GM08714 (cell line): ENCODE results near the gene MGME1.
"Not testable (repeated sequence)": the region's sequence is repeated elsewhere in the genome, so short reads cannot be mapped to it uniquely, and the experiment has no call there.

Experiments used
- H3K4me3 ChIP-seq: fragments of 200-500 bp; sonication (Bioruptor generic); 2 replicates; pipeline ENCODE4 v1.5.1; 2014; ENCODE audit warnings: mild to moderate bottlenecking, low read length, inconsistent platforms
- ZNF274 ChIP-seq: IDR thresholded peaks from 2 replicates; pipeline ENCODE4 v1.6.1; 2012; ENCODE audit warnings: mild to moderate bottlenecking, low read depth, low read length

Gene MGME1

DNA sequence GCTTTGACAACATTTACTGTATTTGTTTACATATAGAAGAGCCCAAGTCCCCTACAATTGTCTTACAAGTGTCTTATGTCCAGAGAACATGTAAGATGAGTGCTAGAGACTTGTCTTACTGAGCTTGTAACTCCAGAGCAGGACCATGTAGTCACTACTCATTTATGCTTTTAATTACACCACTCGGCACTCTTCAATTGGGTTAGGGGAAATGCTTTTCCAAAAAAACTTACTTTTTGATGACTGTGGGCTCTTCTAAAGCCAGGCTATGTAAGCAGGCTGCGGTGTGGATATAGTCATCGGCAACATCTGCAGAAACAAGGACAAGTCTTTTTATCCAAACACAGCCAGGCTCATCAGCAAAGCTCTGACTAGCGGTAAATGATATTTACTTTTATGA lies 18.9 kb upstream of the MGME1 start:
- H3K4me3 ChIP-seq: no peak overlapping the region
- TF ChIP-seq ZNF274: no peak

DNA sequence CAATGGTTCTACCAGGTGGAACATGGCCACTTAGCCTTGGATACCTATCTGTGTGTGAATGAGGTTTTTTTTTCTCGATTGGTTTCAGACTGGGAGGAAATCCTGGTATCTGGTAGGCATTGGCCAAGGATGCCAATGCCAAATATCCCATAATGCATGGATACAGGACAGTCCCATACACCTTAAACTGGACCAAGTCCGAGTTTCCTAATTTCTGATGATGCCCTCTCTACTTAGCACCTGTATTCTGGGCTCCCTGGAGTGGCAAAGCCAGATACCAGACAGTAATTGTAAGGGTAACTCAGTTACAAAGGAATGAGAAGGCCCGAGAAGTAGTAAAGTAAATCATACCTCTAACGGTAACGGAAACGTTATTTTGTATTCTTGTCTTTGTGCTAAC lies 18.1 kb upstream of the MGME1 start:
- no peak overlapping the region for H3K4me3 ChIP-seq
- TF ChIP-seq ZNF274: no peak

DNA sequence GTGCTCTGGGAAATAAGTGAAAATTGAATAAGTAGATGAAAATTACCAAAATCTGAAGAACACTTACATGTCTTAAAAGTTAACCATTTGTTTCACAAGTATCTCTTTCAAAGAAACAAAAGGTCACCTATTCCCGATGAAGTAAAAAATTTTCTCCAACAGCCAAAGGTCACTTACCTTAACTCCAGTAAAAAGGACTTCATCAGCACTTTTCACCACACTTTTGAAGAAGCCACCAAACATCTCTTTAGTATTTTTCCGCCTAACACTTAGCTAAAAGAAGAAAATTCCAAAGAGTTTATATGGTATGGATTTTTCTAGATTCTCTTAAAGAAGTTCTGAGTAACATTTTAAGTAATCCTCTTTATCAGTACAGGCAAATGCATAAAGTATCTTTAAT lies 17.5 kb upstream of the MGME1 start:
- H3K4me3 ChIP-seq: no peak overlapping the region
- TF ChIP-seq ZNF274: no peak

DNA sequence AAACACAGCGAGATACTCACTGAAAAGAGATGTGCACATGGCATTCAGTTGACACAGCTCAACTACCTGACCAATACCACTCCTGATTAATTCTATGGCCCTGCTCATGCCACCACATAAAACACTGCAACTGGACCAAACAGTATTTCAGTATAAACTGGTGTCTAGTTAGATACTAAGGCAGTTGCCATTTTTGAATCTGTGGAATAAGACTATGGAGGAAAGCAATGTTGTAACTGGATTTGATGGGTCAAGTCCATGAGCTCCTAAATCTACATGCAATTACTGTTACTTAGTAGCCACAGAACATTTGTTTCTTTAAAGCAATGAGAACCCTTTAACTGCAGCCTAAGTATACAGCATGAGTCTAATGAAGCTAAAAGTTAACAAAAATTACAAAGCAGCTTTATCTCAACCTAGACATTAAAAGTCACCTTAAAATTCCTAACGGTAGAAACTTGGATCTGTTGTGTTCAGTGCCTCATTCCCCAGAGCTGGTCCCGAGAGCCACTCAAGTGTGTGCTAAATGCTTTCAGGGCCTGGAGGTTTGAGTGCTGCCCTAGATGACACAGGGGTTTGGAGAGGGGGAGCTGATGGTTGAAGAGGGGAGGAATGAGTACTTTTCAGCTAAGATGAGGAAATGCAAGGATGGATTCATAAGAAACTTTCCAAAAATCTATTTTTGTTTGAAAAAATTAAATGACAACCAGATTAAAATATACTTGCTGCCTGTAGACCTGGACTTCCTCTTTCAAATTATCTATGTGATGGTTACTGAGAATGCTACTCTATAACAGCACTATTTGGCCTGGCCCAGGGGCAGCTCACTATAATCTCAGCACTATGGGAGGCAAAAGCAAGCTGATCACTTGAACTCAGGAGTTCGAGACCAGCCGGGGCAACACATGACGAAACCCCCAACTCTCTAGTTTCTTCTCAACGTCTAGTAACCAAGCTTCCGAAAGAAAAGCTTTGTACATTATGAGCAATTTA lies 15.8 kb upstream of the MGME1 start:
- H3K4me3 ChIP-seq: no peak overlapping the region
- no peak for TF ChIP-seq ZNF274

DNA sequence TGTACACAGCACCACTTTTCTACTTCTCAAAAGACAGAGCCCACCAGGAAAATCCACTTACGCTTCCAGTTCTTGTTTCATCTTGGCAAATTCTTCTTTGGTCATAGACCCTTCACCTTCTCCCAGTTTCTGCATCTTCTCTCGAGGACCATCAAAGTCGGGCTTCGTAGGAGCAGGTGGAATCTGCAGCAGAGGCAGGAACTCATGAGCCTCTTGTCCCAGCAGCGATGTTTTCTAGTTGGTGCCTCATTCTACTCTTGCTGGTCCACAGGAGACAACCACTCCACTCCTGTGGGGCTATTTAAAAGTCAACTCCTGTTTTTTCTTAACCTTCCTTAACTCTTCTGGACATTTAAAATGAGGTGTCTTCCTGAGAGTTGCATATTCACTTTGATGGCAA lies 14.9 kb upstream of the MGME1 start:
- H3K4me3 ChIP-seq: no peak overlapping the region
- no peak for TF ChIP-seq ZNF274

DNA sequence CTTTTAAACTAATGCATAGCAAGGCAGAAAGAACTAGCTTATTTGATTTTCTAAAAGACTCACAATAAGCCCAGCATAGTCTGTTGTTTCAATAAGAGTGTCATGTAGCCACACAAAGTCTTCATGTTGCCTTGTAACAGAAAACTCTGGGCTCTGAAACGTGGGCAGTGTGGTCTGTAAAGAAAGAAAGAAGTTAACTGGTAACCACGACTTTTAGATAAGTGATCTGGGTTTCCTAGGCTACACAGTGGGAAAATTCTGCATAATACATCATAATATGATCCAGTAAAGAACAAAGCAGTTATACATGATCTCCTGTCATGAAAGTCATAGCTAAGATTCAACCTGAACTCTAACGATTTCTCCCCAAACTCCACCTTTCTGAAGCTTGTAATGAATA lies 13.5 kb upstream of the MGME1 start:
- no peak overlapping the region for H3K4me3 ChIP-seq
- TF ChIP-seq ZNF274: no peak

DNA sequence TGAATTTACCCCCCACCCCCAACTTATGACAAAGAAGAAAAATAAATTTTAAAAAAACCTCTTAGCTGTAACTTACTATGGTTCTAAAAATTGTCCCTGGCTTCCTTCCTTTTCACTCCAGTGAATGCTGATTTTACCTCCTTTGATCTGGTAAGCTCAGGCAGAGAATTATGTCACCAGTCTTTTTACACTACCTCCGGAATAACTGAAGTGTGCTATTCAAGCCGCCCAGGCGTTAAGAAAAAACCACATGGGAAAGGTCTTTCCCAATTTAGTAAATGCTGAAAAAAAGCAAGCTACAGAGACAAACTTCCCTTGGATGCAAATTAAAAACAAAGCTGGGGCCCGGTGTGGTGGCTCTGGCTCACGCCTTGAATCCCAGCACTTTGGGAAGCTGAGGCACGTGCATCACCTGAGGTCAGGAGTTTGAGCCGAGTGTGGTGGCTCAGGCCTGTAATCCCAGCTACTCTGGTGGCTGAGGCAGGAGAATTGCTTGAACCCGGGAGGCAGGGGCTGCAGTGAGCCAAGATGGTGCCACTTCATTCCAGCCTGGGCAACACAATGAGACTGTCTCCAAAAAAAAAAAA lies 12.6 kb upstream of the MGME1 start:
- no peak for TF ChIP-seq ZNF274
- H3K4me3 ChIP-seq: peak overlapping the region; percentile 2; the same call in 1 of the 2 replicates

DNA sequence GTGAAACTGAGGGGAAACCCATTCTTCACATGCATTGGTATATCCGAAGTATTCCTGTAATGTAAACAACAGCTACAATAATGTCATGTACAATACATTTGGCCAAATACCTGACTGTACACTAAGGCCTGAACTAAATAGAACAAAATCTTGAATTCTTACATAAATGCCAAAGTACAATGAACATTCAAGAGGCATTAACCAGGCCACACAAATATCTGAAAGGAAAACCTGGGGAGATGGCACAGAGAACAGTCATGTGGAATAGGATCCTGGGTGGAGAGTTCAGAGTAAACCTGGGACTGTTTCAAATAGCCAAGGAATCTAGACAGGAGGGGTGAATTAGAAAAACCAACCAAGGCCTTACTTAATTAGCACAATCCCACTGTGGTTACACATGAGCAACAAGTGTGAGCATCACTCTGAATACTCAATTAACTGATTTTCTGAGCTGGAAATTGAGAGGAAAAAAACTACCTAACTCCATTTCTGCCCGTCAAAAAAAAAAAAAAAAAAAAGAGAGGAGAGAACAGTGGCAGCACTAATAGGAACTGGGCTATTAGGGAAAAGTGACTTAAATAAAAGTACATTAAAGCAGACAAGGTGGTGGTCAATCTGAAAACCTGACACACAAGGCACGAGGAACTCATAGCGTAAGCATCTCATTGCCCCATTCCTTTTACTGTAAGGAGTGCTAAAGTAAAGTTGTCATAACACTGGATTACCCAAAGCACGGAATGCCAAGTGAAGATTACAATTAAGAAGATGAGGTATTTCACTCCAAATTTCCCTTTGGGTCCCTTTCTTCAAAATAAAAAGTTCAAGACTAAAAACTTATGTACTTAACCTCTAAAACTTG lies 11.1 kb upstream of the MGME1 start:
- H3K4me3 ChIP-seq: no peak overlapping the region
- TF ChIP-seq ZNF274: no peak

DNA sequence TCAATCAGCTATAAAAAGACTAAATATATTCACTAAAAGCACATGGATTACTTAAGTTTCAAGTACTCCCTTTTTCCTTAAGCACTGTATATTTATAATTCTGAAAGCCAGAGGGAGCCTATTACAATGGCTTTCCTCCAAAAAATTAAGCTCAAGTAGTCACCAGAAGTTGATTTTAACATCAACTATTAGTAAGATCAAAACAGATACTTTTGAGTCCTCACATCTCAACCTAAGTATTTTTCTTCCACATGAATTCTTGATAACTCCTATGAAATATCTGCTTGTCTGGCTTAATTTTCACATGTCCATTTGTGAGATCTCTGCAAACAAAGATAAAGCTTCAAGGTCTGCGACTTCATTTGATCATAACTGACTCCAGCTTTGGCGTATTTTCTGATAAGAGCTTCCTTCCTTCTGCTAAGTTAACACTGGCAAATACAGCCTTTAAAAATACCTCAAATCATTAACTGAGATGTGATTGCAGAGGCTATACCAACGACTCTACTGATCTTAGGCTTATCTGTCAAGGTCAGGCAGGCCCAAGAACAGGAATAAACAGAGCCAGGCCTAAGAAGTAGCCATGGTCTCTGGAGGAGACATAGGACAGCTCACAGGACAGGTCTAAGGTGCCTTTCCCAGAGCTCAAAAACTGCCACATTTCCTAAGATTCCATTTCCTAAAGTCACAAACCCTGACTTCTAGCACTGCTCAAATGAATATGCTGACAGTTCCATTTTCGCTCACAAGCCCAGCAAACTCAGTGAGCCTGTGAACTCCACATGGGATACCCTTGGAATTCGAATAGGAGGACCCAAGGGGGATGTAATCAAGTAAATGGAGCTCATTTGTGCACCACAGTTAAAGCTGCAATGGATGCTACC lies 10.2 kb upstream of the MGME1 start:
- no peak for TF ChIP-seq ZNF274
- H3K4me3 ChIP-seq: peak overlapping the region; percentile 44; the same call in 1 of the 2 replicates

DNA sequence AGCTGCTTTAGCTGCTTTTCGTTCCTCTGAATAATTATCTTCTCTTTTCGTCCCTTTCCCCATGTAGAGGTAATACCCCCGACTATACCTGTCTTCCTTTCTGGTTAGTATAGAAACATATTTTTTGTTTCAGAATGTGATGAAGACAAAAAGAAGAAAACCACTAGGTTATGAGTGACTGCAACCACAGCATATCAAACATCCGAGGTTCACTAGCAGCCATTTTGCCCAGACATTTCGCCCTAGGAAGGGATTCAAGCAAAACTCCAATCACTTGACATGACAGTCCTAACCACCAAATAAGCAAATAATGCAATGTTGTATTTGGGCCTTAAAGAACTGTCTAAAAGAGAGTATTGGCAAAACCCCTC lies 9.6 kb upstream of the MGME1 start:
- no peak for TF ChIP-seq ZNF274
- H3K4me3 ChIP-seq: peak overlapping the region; percentile 44; the same call in 1 of the 2 replicates

DNA sequence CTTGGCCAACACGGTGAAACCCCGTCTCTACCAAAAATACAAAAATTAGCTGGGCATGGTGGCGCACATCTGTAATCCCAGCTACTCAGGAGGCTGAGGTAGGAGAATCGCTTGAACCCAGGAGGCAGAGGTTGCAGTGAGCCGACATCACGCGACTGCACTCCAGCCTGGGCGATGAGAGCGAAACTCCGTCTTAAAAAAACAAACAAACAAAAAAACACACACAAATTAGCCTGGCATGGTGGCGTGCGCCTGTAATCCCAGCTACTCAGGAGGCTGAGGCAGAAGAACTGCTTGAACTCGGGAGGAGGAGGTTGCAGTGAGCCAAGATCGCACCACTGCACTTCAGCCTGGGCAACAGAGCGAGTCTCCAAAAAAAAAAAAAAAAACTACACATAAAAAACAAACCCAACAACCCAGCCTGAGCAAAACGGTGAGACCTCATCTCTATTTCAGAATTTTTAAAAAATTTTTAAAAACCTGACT lies 8.4 kb upstream of the MGME1 start:
- H3K4me3 ChIP-seq: not testable (repeated sequence)

DNA sequence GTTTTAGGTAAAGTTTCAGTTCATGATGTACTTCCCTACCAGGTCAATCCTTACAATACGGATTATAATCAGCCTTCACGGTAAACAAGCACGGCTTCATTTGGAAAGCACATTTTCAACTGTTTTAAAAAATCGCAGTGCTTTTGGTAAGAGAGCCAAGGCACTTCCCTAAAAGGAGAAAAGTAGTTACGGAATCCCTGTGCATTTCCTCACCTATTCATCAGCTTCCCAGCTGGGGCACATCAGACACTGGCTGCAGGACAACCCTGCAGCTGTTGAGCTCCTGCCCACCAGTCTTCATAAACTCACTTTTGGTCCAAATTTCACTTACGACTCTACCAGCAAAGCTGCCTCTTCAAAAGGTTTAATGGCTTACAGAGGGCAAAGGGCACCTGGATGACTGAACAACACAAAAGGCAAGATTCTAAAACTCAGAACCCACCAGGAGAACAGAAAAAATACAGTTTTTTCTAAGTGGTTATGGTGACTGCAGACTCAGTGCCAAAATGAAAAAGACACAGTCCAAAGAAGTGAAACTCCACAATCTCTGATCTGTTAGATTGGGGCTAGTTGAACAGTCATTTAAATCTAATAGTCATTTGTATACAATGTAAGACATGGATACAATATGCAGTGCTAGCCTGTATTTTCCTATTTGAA lies 7.8 kb upstream of the MGME1 start:
- peak overlapping the region; percentile 39; the same call in 1 of the 2 replicates for H3K4me3 ChIP-seq
- no peak for TF ChIP-seq ZNF274

DNA sequence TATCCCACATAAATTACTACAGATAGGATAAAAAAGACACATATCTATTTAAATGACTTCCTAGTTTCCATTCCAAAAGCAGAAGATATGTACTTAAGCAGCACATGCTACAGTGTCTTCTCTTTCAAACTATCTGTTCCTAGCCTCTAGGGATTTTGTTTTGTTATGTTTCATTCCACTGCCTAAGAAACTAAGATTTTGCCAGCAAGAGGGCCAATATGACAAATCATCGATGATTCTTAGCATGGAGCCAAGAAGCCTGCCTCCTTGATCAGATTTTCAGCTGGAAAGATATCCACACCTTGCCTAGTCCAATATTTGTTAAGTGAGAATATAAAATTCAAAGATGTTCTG lies 7.3 kb upstream of the MGME1 start:
- TF ChIP-seq ZNF274: no peak
- H3K4me3 ChIP-seq: no peak overlapping the region
